ENCODE data around the gene ABHD6. TPM values are rescaled to one million over a fixed set of nuclear protein-coding genes. Genes with fewer than 3 reads are reported as not detected.

The ABHD6 gene
- total and polyA plus RNA-seq, 2 donors (not counting 3 experiments of a cell fraction or from before 2014, with no cell fraction given), result 5.8 to 7.5 TPM

- no peaks in the 10 kb centered on the region for H3K79me2 ChIP-seq (ENCODE audit: control insufficient read depth, insufficient read depth, low read length)
- no peak for DNase-seq (ENCODE audit: low read depth, low spot score)
- no peaks in the 10 kb centered on the region for H3K9me1 ChIP-seq (replicated peaks; ENCODE audit: control insufficient read depth, extremely low read depth, insufficient read depth, low read length)
- dilution Hi-C loops (cut with MboI; ENCODE audit: extremely low pct_ligation_motif_present, low sequenced_read_pairs), result no loop called here
- H3K27ac ChIP-seq (ENCODE audit: insufficient read depth, low read depth, low read length), result no peak overlapping the region
- BruUV-seq (replicated peaks), result no TSS peak
- TF ChIP-seq MYC (IDR thresholded peaks at IDR 0.05; ENCODE audit: low read depth, low read length), result no peak
- no peak for TF ChIP-seq MAX (IDR thresholded peaks at IDR 0.05; ENCODE audit: insufficient read depth, insufficient read length)
- TF ChIP-seq EZH2 (IDR thresholded peaks at IDR 0.05; ENCODE audit: borderline replicate concordance, low read depth, low read length, severe bottlenecking), result no peak
- TF ChIP-seq GATA2 (IDR thresholded peaks at IDR 0.05; ENCODE audit: insufficient read depth, insufficient read length, low read depth, low read length), result no peak
- TF ChIP-seq JUN (IDR thresholded peaks at IDR 0.05; ENCODE audit: borderline replicate concordance, insufficient read depth, insufficient read length, low read depth), result no peak
- TF ChIP-seq POLR2AphosphoS5 (IDR thresholded peaks at IDR 0.05; ENCODE audit: insufficient read depth, low read depth, low read length), result no peak
- no peak for TF ChIP-seq CTCF (IDR thresholded peaks at IDR 0.05; ENCODE audit: extremely low read depth in 1 of 2, insufficient read depth in 1 of 2, low read depth in 1 of 2, low read length in 2 of 2)
- no peak for TF ChIP-seq FOS (IDR thresholded peaks at IDR 0.05; ENCODE audit: borderline replicate concordance, insufficient read depth, low read length)
- no peak for TF ChIP-seq POLR2A (IDR thresholded peaks at IDR 0.05; ENCODE audit: low read depth, low read length)
- H3K4me1 ChIP-seq (ENCODE audit: control insufficient read depth, extremely low read depth, insufficient read depth, low read length), result no peaks in the 10 kb centered on the region
- no peak overlapping the region for H3K4me3 ChIP-seq (replicated peaks in 1 of 3; ENCODE audit: insufficient read depth in 1 of 3, low read depth in 1 of 3, low read length in 3 of 3)
- H3K9me3 ChIP-seq (replicated peaks; ENCODE audit: control insufficient read depth, insufficient read depth, low read length), result no peaks in the 10 kb centered on the region
- H2AFZ ChIP-seq (ENCODE audit: low read depth, low read length), result no peak overlapping the region
- CTCF ChIA-PET, result interaction anchor here (2.1 to 2.7 kb wide), 2 partner anchors 11 to 45 kb away, joined by 4 to 8 read pairs; partner anchors contain the start of genes HTD2 and RPP14
- POLR2A ChIA-PET, result no interaction called here
- H4K20me1 ChIP-seq (replicated peaks; ENCODE audit: control insufficient read depth, extremely low read depth, insufficient read depth, low read length), result no peaks in the 10 kb centered on the region
- FAIRE-seq, result no peak
- no peak overlapping the region for H3K9ac ChIP-seq (replicated peaks; ENCODE audit: extremely low read depth, insufficient read depth, low read length)
- H3K36me3 ChIP-seq (ENCODE audit: control insufficient read depth in 2 of 2, extremely low read depth in 1 of 2, insufficient read depth in 2 of 2, low read length in 2 of 2), result no peaks in the 10 kb centered on the region
- no peak overlapping the region for H3K4me2 ChIP-seq (ENCODE audit: insufficient read depth, low read length)
- no peaks in the 10 kb centered on the region for H3K27me3 ChIP-seq (ENCODE audit: control insufficient read depth in 2 of 2, insufficient read depth in 2 of 2, low read length in 2 of 2)
- intact Hi-C loops (cut with micrococcal nuclease), result no loop called here
Observed at GRCh38 chr3:58260733-58261132, 23.1 kb downstream of the ABHD6 start.
